Measurements from ENCODE around the gene LTC4S. TPM values are rescaled to one million over a fixed set of nuclear protein-coding genes. Genes with fewer than 3 reads are reported as not detected.

LTC4S gene
- total and polyA plus RNA-seq, 4 donors, result 4.0 to 25.3 (median 8.3) TPM

- no peak for DNase-seq
- H3K4me1 ChIP-seq (ENCODE audit: control insufficient read depth in 5 of 5, insufficient read depth in 5 of 5, low read length in 5 of 5), result peaks cover 0 to 18% (median 7%) of the 10 kb centered on the region in 5 donors
- WGBS, 2 donors, result 76 to 78% methylated on average over 11 of the region's 11 CpGs
These were observed 9.3 kb downstream of the LTC4S start for GRCh38 chr5:179802950-179803562.

GRCh38 chr5:179803651-179804554 lies 10.1 kb downstream of the LTC4S start:
- H3K4me1 ChIP-seq (ENCODE audit: control insufficient read depth in 5 of 5, insufficient read depth in 5 of 5, low read length in 5 of 5), result peaks cover 0 to 18% (median 7%) of the 10 kb centered on the region in 5 donors
- H3K27me3 ChIP-seq (ENCODE audit: control insufficient read depth in 3 of 3, insufficient read depth in 3 of 3, low read length in 2 of 3), result no peaks in the 10 kb centered on the region
- TF ChIP-seq, protein P1, sequence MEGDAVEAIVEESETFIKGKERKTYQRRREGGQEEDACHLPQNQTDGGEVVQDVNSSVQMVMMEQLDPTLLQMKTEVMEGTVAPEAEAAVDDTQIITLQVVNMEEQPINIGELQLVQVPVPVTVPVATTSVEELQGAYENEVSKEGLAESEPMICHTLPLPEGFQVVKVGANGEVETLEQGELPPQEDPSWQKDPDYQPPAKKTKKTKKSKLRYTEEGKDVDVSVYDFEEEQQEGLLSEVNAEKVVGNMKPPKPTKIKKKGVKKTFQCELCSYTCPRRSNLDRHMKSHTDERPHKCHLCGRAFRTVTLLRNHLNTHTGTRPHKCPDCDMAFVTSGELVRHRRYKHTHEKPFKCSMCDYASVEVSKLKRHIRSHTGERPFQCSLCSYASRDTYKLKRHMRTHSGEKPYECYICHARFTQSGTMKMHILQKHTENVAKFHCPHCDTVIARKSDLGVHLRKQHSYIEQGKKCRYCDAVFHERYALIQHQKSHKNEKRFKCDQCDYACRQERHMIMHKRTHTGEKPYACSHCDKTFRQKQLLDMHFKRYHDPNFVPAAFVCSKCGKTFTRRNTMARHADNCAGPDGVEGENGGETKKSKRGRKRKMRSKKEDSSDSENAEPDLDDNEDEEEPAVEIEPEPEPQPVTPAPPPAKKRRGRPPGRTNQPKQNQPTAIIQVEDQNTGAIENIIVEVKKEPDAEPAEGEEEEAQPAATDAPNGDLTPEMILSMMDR (IDR thresholded peaks at IDR 0.05; ENCODE audit: control extremely low read depth, extremely low read depth), result no peak
- 41 to 60% methylated on average over 18 of the region's 18 CpGs for WGBS, 2 donors
- peaks cover 0 to 25% (median 12%) of the 10 kb centered on the region in 4 donors for H3K36me3 ChIP-seq (ENCODE audit: control insufficient read depth in 4 of 4, insufficient read depth in 4 of 4, low read length in 4 of 4)
- no peak for ATAC-seq (ENCODE audit: insufficient read depth, low FRiP score)
- H3K4me3 ChIP-seq, result no peak overlapping the region
- no peak overlapping the region for H3K9ac ChIP-seq (ENCODE audit: insufficient read depth in 1 of 2, low read length in 2 of 2)
- no peak for DNase-seq
- H3K9me3 ChIP-seq (ENCODE audit: control insufficient read depth in 4 of 4, insufficient read depth in 3 of 4, low read length in 3 of 4), result no peaks in the 10 kb centered on the region
- peak overlapping the region in 1 of 2 donors; percentile 5 for H3K27ac ChIP-seq (ENCODE audit: low read depth in 1 of 2, low read length in 1 of 2)

More at GRCh38 chr5:179802950-179803562, 9.3 kb downstream of the LTC4S start:
- Histone ChIP-seq H3K27me3 (ENCODE audit: control insufficient read depth in 3 of 3, insufficient read depth in 3 of 3, low read length in 2 of 3) (no peaks in the 10 kb centered on the region), H3K9me3 (ENCODE audit: control insufficient read depth in 4 of 4, insufficient read depth in 3 of 4, low read length in 3 of 4) (no peaks in the 10 kb centered on the region), H3K27ac (ENCODE audit: low read depth in 1 of 2, low read length in 1 of 2) (no peak overlapping the region), H3K9ac (ENCODE audit: insufficient read depth in 1 of 2, low read length in 2 of 2) (no peak overlapping the region), H3K4me3 (no peak overlapping the region), H3K36me3 (ENCODE audit: control insufficient read depth in 4 of 4, insufficient read depth in 4 of 4, low read length in 4 of 4) (peaks cover 0 to 34% (median 19%) of the 10 kb centered on the region in 4 donors)
- TF ChIP-seq, protein P1 (IDR thresholded peaks at IDR 0.05; ENCODE audit: control extremely low read depth, extremely low read depth), result no peak
- ATAC-seq (ENCODE audit: insufficient read depth, low FRiP score), result no peak

- TF ChIP-seq, protein P1 (IDR thresholded peaks at IDR 0.05; ENCODE audit: control extremely low read depth, extremely low read depth), result no peak
- Histone ChIP-seq H3K9me3 (ENCODE audit: control insufficient read depth in 4 of 4, insufficient read depth in 3 of 4, low read length in 3 of 4) (no peaks in the 10 kb centered on the region), H3K27me3 (ENCODE audit: control insufficient read depth in 3 of 3, insufficient read depth in 3 of 3, low read length in 2 of 3) (no peaks in the 10 kb centered on the region), H3K4me1 (ENCODE audit: control insufficient read depth in 5 of 5, insufficient read depth in 5 of 5, low read length in 5 of 5) (peaks cover 0 to 18% (median 7%) of the 10 kb centered on the region in 5 donors), H3K36me3 (ENCODE audit: control insufficient read depth in 4 of 4, insufficient read depth in 4 of 4, low read length in 4 of 4) (peaks cover 0 to 19% (median 6%) of the 10 kb centered on the region in 4 donors), H3K4me3 (no peak overlapping the region), H3K27ac (ENCODE audit: low read depth in 1 of 2, low read length in 1 of 2) (peak overlapping the region in 1 of 2 donors; percentile 85), H3K9ac (ENCODE audit: insufficient read depth in 1 of 2, low read length in 2 of 2) (no peak overlapping the region)
- no peak for ATAC-seq (ENCODE audit: insufficient read depth, low FRiP score)
- WGBS, 2 donors, result 75 to 87% methylated on average over 8 of the region's 8 CpGs
- no peak for DNase-seq
These were observed 10.8 kb downstream of the LTC4S start for GRCh38 chr5:179804555-179804947.
